ENCODE data around the gene GGCT.
A peak's percentile ranks its signal among the peaks of the same experiment; 100 is the strongest.

The GGCT gene

DNA sequence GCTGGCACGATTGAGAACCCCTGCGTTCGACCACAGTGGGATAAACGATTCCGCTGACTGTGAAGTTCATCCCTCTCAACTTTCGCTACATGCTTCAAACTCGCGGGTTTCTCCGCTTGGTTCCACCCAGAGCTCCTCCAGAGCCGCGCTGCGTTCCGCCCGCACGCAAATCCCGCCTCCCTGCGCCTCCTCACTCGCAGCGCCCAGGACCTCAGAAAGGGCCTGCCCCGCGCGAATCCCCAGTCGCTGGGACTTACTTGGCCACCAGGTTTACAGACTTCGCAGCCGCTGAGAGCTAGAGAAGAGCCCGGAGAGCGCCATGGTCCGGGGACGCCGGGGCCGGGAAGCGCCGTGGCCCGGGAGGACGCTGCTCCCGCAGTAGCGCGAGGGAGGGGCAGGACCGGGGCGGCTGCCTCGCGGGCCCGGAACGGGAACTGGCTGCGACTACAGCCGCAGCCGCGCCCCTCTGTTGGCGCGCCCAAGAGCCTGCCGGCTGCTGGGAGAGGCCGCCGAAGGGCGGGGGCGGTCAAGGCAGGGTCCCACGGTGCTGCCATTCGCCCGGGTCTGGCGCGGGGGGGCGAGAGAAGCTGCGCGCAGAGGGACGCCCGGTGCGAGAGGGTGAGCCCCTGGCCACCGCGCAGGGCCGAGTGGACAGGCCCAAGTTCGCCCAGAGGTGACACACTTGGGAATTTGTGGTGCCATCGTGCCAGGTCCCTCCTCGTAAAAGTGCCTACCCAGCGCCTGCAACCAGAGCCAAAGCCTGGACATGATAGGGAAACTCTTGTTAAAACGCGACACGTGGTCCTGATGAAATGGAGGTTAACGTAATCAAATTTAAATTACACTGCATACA, 26.1 kb downstream of the GGCT start, which contains the start of gene NOD1:
NOD1 (minus strand) TSS at position 436 of the 853 bp plus-strand sequence. CDS start 21,863 bp downstream, outside the sequence.
- peak; percentile 86 for DNase-seq (ENCODE audit: low spot score)

- DNase-seq (ENCODE audit: low spot score) = no peak
These were observed 28.0 kb downstream of the GGCT start for GRCh38 chr7:30476459-30477145.

- DNase-seq (ENCODE audit: low spot score) = no peak
These were observed 29.0 kb downstream of the GGCT start for GRCh38 chr7:30475580-30475979.

DNA sequence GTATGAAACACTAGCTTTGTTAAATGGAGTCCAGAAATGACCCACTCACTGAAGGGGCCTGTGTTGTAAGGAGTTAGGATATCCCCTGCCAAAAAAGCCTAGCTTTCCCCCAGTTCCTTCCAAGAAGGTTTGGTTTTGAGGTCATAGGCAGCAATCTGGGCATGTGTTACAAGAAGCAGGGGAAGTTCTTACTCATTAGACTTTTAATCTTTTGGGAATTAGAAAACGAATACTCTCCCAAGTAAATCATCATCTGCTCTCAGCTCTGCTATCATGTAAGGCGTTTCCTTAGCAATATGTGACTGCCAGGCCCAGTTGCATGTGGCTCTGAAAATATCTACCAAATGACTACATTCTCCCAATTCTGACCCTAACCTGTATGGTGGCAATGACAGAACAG, 29.7 kb downstream of the GGCT start:
- no peak for DNase-seq (ENCODE audit: low spot score)

- no peak for DNase-seq (ENCODE audit: low spot score)
These were observed 30.1 kb downstream of the GGCT start for GRCh38 chr7:30474485-30474884.

GRCh38 chr7:30473903-30474302, 30.7 kb downstream of the GGCT start:
- no peak for DNase-seq (ENCODE audit: low spot score)

GRCh38 chr7:30472784-30473775, 31.5 kb downstream of the GGCT start:
- DNase-seq (ENCODE audit: low spot score) = no peak

DNA sequence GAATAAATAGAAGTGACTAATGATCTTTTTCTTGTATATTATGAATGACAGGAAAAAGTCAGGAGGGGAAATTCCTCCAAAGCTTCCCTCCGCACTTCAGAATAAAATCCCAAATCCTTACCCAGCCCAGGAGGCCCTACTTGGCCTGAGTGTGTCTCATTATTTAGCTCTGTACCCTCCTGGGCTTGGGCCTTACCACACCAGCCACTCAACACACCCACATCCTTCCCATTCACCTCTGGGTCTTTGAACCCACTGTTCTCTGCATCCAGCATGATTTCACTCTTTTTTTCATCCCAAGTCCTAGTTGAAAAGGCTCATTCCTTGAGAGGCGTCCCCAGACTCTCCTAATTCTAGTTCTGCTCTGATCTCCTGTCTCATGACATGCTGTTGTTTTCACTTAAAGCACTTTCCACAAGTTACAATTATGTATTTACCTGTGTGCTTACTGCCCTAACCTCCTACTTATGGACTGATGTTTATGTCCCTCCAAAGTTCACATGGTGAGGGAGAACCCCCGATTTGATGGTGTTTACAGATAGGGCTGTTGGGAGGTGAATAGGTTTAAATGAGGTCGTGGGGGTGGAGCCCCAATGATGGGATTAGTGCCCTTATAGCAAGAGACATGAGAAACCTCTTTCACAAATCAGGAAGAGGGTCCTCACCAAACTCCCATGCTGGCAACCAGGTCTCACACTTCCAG, 32.4 kb downstream of the GGCT start:
- DNase-seq (ENCODE audit: low spot score) = no peak

DNA sequence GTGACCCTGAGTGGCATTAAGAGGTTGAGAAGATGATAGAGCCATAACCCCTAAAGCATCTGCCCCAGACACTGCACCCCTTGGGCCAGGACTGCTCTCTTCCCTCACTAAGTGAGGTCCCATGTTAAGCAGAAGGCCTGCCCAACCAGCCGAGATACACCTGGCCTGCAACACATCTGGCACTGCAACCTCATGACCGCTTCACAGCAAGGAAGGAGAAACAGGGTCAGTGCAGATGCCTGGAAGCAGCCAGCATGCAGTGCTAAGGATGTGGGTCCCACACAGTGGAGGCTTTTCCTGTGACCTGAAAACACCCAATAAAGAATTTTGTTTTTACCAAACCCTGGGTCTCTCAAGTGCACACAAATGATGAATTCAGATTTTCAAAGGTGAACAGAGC, 33.4 kb downstream of the GGCT start:
- no peak for DNase-seq (ENCODE audit: low spot score)

- no peak for DNase-seq (ENCODE audit: low spot score)
These were observed 33.9 kb downstream of the GGCT start for GRCh38 chr7:30470771-30471170.

DNA sequence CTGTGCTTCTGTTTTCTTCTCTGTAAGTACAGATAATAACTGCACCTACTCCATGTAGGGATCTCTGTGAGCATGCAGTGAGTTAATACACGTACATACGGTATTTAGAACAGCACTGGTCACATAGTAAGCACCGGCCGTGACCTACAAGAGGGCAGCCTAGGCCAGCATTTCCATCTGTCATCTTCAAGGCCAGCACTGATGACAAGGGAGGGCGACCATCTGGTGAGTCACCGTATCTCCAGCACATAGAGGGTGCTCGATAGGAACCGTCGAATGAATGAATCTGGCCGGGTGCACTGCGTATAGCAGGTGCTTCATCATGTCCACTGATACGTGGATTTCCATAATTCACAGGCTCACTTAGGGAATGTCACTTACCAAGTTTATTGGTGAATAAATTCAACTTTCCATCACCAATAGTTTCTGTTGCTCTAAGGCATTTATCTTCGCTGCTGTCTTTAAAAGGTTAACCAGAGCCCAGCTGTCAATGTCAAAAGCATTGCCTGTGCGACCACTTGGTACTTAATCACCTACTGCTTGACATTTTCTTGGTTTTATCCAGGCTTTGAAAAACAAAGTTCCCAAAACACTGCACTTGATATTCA, 34.4 kb downstream of the GGCT start:
- no peak for DNase-seq (ENCODE audit: low spot score)

DNA sequence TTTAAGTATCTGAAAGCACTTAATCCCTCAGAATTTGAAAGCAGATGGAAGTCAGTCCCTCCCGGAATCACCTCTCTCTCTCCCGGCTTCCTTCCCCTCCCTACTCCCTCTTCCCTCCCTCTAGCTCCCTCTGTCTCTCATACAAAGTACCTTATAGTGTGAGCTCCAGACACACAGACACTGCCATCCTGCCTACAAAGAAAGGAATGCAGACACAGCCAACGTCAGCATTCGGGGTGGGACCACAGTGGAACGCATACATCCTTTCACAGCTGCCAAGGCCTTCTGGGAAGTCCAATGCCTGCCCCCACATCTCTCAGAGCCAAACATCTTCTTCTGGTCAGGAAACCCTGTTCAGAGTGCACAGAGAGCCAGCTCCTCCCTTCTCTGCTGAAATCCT, 35.3 kb downstream of the GGCT start:
- no peak for DNase-seq (ENCODE audit: low spot score)

- no peak for DNase-seq (ENCODE audit: low spot score)
These were observed 35.8 kb downstream of the GGCT start for GRCh38 chr7:30468791-30469190.

DNA sequence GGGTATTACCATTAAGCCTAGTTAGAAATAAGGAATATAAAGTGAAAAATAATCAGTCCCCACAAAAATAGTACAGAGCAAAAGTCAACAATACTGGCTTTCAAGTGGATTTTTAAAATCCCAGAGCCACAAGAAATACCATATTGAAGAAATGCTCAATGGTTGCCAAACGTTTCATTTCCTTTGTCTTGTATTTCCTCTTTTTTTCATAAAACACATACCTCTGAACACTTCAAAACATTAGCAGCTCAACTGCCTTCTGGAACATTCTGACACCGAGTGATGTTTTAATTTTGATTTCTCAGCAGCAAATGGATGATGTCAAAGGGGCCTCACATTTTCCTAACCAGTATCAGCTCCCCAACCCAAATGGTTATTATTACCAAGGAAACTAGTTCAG, 36.6 kb downstream of the GGCT start:
- no peak for DNase-seq (ENCODE audit: low spot score)

GRCh38 chr7:30467271-30467670, 37.4 kb downstream of the GGCT start:
- no peak for DNase-seq (ENCODE audit: low spot score)

- DNase-seq (ENCODE audit: low spot score) = no peak
These were observed 38.4 kb downstream of the GGCT start for GRCh38 chr7:30466266-30466665.

GRCh38 chr7:30465811-30466180, 38.8 kb downstream of the GGCT start:
- DNase-seq (ENCODE audit: low spot score) = no peak

DNA sequence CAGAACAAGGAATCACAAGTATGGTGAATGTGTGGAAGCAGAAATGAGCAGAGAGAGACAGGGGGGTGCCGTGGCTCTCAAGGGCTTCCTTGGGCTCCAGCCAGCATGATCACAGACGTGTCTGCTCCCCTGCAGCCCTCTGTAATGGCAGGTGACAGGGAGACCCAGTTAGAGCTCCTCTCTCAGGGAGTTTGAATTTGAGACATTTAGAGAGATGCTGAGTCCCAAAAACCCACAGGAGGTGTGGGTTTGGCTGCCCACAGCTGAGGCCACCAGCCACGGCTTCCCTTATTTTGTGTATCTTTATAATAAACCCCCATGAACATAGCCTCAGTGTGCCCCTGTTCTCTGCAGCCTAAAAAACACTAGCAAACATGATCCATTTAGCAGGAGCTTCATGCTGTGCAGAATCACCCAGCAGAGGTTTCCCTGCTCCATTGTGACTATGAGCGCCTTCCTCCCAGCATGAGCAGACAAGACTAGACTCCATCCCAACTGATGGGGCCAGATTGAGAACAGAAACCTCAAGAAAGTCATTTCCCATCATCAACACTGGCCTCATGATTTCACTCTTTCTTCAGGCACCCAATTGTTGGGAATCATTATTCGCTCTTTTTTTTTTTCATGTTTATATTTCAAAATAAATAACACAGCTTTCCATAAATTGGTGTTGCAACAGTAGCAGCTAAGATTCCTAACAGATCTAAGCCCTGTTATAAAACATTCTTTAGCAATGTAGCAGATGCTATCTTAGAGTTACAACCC, 39.4 kb downstream of the GGCT start:
- no peak for DNase-seq (ENCODE audit: low spot score)

- DNase-seq (ENCODE audit: low spot score) = no peak
These were observed 40.4 kb downstream of the GGCT start for GRCh38 chr7:30464231-30464671.

DNA sequence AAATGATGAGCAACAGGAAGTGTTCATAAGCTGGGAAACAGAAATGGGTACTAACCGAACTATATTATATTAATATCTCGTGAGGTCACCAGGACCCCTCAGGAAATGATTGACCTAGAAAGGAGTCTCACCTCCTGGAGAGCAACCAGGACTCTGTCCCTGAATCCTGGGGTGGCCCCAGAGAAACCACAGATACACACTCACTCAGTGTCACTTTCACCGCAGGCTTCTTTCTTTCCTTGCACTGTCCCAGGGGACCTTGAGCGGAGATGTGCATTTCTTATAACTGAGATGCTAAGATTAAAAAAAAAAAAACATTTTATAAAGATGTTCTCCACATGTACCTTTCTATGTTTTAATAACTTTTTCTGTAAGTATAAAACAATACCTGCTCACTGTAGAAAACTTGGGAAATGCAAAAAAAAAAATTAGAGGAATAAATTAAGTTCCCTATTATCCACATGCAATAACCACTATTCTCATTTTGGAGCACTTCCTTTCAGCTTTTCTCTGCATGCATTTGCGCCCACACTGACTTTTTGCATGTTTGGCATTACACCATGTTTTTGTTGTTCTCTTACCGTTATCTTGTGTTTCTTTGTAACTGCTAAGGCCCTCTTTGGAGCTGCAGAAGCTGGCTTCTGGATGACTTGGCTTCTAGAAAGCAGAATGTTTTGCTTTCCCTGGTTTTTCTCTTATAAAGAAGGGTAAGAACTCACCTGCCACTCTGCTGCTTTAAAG, 41.1 kb downstream of the GGCT start:
- no peak for DNase-seq (ENCODE audit: low spot score)
